SJSA1 (cell line): ENCODE measurements around the gene BMPER. TPM values are rescaled to one million over a fixed set of nuclear protein-coding genes. Genes with fewer than 3 reads are reported as not detected.

Experiments used
- DNase-seq, 2 experiments: peaks; one replicate each; pipeline ENCODE4 v3.0.0-alpha.2; 2015 to 2020; ENCODE audit warnings: low spot score in 2 of 2, low read depth in 1 of 2
- H3K27ac ChIP-seq: fragments of 250-450 bp; sonication (Bioruptor Pico); 2 replicates; pipeline ENCODE4 v1.5.1; 2020; ENCODE audit warnings: mild to moderate bottlenecking, moderate library complexity
- H3K27me3 ChIP-seq: fragments of 250-450 bp; sonication (Bioruptor Pico); replicated peaks from 2 replicates; pipeline ENCODE4 v1.5.1; 2020; ENCODE audit warnings: mild to moderate bottlenecking, moderate library complexity
- H3K36me3 ChIP-seq: fragments of 250-450 bp; sonication (Bioruptor Pico); 2 replicates; pipeline ENCODE4 v1.5.1; 2020; ENCODE audit warnings: mild to moderate bottlenecking
- H3K4me1 ChIP-seq: fragments of 250-450 bp; sonication (Bioruptor Pico); replicated peaks from 2 replicates; pipeline ENCODE4 v1.6.1; 2021; ENCODE audit warnings: mild to moderate bottlenecking
- H3K4me3 ChIP-seq: fragments of 250-450 bp; sonication (Bioruptor Pico); 2 replicates; pipeline ENCODE4 v1.5.1; 2020; ENCODE audit warnings: mild to moderate bottlenecking
- H3K9me3 ChIP-seq: fragments of 250-450 bp; sonication (Bioruptor Pico); replicated peaks from 2 replicates; pipeline ENCODE4 v1.5.1; 2020; ENCODE audit warnings: mild to moderate bottlenecking
- total RNA-seq: library from RNA; depleted of rRNA; stranded (reverse); fragments of >200 nt; shearing (Covaris generic); gene quantifications from 2 replicates; pipeline ENCODE4 v1.2.3, GENCODE V29; 2014

The BMPER gene
- total RNA-seq, 1 experiment from 2014 or later: 2.8 TPM

DNA sequence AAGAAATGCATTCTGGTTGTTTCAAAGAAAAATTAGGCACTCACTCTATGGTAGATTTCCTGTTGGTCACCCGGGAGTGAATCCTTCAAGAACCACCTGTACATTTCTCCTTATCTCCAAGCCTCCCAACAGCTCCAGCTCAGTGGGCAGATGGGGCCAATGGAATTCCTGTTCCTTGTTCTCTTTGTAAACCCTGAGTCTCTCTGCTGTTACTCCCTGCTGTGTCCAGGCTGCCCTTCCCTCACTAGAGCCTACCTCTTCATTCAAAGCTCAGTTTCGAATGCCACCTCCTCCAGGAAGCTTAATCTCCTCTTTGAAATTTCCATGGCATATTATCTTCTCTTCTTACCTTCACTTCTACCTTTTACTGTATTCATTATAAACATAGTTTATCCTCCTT is 3.5 kb upstream of the BMPER start:
- DNase-seq: no peak
- Histone ChIP-seq H3K27me3 (peaks cover 9% of the 10 kb centered on the region; the same call in 1 of the 2 replicates), H3K36me3 (no peaks in the 10 kb centered on the region), H3K4me1 (peaks cover 34% of the 10 kb centered on the region), H3K4me3 (no peak overlapping the region), H3K27ac (no peak overlapping the region), H3K9me3 (no peaks in the 10 kb centered on the region)

DNA sequence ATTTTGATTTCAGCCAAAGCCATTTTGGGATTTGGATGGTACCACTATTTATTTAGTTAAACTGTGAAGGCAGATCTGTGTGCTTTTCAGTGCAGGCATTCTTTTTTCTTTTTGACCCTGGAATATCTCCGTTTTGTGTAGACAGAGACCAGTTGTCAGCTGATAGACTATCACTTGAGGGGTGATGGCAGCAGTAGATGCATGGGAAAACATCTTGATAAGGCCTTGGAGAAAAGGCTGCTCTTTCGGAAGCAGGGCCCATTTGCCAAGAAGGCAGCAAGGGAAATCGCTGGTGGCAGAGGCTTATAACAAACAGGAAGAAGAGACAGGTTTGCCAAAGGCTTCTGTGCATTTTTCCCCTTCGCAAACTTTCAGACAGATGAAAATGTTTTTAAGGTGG is 2.6 kb upstream of the BMPER start:
- Histone ChIP-seq H3K27ac (no peak overlapping the region), H3K4me3 (no peak overlapping the region), H3K36me3 (no peaks in the 10 kb centered on the region), H3K4me1 (peaks cover 34% of the 10 kb centered on the region), H3K9me3 (no peaks in the 10 kb centered on the region), H3K27me3 (peaks cover 15% of the 10 kb centered on the region; the same call in 1 of the 2 replicates)
- DNase-seq: no peak

DNA sequence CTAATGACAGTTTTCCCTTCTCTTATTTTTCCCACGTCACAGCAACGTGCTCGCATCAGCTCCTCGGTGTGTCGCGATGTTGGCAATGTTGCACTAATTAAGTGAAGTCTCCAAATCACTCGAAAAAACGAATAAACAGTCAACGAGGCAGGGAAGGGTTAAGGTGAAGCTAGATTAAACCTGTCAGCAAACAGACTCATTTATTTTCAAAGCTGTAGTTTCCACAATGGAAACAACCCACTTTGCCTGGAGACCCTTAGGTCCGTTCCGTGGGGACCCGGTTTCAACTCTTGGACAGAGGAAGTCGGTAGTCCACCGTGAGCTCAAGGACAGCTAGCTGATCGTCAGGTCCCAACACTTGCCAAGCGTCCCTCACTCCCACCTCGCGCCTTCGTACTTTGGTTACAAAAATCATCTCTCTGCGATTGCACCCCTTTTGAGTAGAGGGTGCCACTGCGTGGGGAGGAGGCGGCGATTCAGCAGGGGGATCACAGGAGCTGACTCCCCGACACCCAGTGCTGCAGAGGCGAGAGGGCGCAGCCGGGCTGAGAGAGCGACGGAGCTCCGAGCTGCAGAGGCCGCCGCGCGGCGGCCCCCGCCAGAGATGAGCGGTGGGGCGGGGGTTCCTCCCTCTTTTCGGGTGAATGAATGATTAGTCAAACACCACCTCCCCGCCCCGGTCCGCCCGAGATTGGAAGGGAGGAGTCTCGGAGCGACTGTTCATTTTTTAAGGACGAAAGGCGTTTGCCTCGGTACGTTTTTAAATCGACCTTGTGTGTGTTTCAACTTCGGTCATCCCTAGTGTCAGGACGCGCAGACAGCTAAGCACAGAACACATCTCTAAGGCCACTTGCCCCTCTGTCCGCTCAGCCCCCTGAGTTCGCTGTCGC is 1.3 kb upstream of the BMPER start:
- peak; percentile 50 to 64 for DNase-seq
- Histone ChIP-seq H3K4me1 (peaks cover 34% of the 10 kb centered on the region), H3K4me3 (peak overlapping the region; percentile 52), H3K27ac (no peak overlapping the region), H3K9me3 (no peaks in the 10 kb centered on the region), H3K27me3 (peaks cover 20% of the 10 kb centered on the region; the same call in 1 of the 2 replicates), H3K36me3 (no peaks in the 10 kb centered on the region)

DNA sequence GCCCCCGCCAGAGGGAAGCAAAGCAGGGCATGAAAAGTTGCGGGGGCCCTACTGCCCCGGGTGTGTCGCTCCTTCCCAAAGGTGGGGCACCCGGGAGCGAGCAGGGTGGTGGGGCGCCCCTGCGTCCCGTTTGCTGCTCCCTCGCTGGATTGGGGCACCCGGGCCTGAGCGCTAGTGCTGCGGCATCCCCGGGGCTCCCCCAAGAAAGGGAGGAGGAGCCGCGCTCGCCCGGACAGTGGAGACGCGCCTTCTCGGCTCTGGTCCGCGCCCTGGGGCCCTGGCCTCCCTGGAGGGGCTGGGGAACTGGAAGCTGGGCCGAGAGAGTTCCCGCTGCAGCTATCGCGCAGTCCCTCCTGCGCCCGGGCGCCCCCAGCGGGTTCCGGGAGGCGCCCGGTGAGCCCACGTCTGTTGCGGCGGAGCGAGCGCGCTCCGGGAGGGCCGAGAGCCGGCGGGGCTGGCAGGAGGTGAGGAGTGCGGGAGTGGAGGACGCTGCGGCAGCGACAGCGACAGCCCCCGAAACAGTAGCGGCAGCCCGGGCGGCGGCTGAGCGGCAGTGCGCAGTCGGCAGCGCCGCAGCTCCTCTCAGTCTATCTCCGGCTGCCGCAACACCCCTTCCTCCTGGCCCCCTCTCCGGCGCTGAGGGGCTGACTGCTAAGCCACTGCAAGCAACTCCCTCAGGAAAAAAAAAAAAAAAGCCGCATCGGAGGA is 504 bp upstream of the BMPER start:
- Histone ChIP-seq H3K27me3 (peaks cover 22% of the 10 kb centered on the region; the same call in 1 of the 2 replicates), H3K36me3 (no peaks in the 10 kb centered on the region), H3K9me3 (no peaks in the 10 kb centered on the region), H3K4me1 (peaks cover 30% of the 10 kb centered on the region), H3K27ac (no peak overlapping the region), H3K4me3 (peak overlapping the region; percentile 52)
- DNase-seq: peak; percentile 55 to 69

DNA sequence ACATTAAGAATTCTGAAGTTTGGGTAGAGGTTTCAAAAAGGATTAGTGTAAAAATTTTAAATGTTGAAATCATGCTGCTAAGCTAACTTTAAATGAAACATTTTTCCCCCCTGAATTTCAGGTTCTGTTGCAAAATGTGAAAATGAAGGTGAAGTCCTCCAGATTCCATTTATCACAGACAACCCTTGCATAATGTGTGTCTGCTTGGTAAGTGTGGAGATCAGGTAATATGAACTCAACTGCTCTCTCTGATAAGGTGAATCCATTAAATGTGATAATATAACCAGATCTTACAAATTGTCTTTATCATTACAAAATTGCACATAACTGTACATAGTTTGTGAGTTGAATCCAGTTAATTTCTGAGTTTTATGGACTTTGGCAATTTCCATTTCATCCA is 1.4 kb downstream of the BMPER start:
- no peaks in the 10 kb centered on the region for H3K36me3 ChIP-seq
- no peak overlapping the region for H3K27ac ChIP-seq
- H3K4me3 ChIP-seq: no peak overlapping the region
- H3K27me3 ChIP-seq: peaks cover 22% of the 10 kb centered on the region; the same call in 1 of the 2 replicates
- DNase-seq: no peak
- peaks cover 18% of the 10 kb centered on the region for H3K4me1 ChIP-seq
- no peaks in the 10 kb centered on the region for H3K9me3 ChIP-seq

DNA sequence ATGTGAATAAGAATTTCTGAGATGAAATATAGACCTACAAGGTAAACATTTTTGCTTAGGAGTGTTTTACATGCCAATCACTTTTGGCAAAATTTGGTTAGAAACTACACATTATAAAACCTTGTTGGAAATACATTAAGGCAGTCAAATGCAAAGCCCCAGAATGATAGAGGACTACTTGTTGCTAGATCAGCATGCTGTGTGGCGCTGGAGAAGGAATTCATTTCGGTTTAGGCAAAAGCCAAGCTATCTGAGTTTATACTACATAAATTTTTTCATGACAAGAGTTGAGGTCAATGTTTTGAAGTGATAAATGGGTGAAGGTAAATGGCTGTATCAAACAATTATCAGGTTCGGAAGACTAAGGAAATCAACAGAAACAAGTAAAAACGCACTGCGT is 2.3 kb downstream of the BMPER start:
- no peaks in the 10 kb centered on the region for H3K36me3 ChIP-seq
- no peak overlapping the region for H3K4me3 ChIP-seq
- H3K27ac ChIP-seq: no peak overlapping the region

DNA sequence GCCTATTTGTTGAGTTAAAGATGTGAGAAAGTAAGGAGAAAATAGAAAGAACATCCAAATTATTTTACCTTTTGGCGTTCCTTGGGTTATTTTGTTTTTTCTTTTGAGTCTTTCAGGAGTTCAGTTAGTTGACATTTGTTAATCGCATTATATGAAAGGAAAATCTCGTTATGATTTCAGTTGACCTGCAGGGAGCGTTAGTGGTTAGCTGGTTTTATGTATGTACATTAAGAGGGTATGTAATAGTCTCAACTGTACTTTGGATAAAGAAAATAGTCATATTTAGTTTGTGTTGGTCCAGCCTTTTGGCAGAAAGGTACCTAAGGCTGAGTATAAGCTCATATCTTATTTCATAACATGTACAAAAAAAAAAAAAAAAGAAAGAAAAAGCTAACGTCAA is 4.0 kb downstream of the BMPER start:
- Histone ChIP-seq H3K4me3 (no peak overlapping the region), H3K4me1 (0 out of 2 replicates have a peak, but pooled peaks cover 5% of the 10 kb centered on the region), H3K27me3 (peaks cover 17% of the 10 kb centered on the region; the same call in 1 of the 2 replicates), H3K9me3 (no peaks in the 10 kb centered on the region), H3K27ac (no peak overlapping the region), H3K36me3 (no peaks in the 10 kb centered on the region)
- DNase-seq: no peak

More for the DNA sequence above, 2.3 kb downstream of the BMPER start:
- Histone ChIP-seq H3K4me1 (peaks cover 18% of the 10 kb centered on the region), H3K27me3 (peaks cover 22% of the 10 kb centered on the region; the same call in 1 of the 2 replicates), H3K9me3 (no peaks in the 10 kb centered on the region)
- no peak for DNase-seq

DNA sequence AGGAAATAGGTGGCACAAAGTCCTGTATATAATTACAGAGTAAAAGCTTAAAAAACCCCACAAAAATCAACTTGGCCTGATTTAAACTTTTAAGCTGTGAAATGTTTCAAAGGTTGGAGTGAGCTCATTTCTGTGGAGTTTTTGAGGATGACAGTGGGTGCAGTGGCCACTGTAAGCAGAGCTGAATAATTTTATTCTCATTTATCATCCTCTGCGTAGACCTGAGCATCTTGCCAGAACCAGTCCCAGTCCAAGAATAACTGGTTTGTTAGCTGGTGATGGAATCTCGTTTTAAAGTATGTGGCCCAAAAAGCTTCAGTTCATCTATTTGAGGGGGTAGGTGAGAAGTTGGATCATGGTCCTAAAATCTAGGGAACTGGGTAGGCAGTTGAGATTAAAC is 4.4 kb downstream of the BMPER start:
- no peak overlapping the region for H3K27ac ChIP-seq
- H3K4me3 ChIP-seq: no peak overlapping the region

DNA sequence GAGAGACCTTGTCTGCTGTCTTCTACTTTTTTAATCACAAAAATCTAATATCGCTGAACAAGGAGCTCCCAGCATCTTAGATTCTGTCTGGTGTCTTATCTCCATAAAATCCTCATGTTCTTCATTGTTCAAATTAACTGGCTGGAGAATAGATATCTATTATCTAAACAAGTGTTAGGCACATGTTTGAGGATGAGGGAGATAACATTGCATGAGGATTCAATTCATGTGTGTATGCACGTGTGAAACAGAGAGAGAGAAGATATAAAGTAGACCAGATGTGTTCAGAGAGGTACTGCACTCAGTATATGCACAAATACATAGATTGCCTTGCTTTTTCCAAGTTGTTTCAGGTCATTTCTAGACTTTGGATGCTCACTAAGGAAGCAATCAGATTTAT is 5.4 kb downstream of the BMPER start:
- Histone ChIP-seq H3K4me3 (no peak overlapping the region), H3K27ac (no peak overlapping the region), H3K36me3 (no peaks in the 10 kb centered on the region), H3K9me3 (no peaks in the 10 kb centered on the region), H3K4me1 (no peaks in the 10 kb centered on the region), H3K27me3 (peaks cover 17% of the 10 kb centered on the region; the same call in 1 of the 2 replicates)
- no peak for DNase-seq

More for the DNA sequence above, 4.4 kb downstream of the BMPER start:
- H3K9me3 ChIP-seq: no peaks in the 10 kb centered on the region
- DNase-seq: no peak
- peaks cover 17% of the 10 kb centered on the region; the same call in 1 of the 2 replicates for H3K27me3 ChIP-seq
- H3K4me1 ChIP-seq: 0 out of 2 replicates have a peak, but pooled peaks cover 2% of the 10 kb centered on the region
- H3K36me3 ChIP-seq: no peaks in the 10 kb centered on the region

DNA sequence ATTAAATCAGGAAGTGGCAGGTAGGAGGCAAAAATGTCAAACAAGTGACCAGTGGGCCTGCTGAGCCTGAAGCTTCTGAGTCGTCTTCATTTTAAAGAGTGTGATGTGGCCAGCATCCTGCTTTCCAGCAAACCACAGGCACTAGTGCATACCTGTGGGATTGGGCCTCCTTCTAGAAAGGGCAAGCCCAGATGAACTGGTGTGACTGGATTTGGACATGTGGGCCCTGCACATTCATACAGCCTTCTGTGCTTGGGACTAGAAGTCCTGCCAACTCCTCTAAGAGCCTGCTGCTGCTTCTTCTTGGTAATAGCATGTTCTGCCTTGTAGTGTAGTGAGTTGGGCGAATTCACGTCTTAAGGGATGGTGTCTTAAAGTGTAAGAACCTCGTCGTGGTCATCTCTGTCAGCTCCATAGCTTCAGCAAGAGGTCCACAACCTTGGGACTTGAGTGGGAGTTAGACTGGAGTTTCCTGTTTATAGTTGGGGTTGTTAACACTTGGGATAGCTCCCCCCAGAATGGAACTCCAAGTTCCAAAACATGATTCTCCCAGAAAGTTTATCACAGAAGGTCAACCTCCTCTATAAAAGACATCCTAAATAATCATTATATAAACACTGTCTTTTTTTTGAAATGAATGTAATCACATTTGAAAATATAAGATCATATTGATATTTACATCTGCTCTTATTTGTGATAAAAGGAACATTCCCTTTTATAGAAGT is 11.2 kb downstream of the BMPER start:
- Histone ChIP-seq H3K9me3 (no peaks in the 10 kb centered on the region), H3K4me1 (no peaks in the 10 kb centered on the region), H3K27me3 (no peaks in the 10 kb centered on the region), H3K36me3 (no peaks in the 10 kb centered on the region), H3K27ac (no peak overlapping the region), H3K4me3 (no peak overlapping the region)
- DNase-seq: no peak

DNA sequence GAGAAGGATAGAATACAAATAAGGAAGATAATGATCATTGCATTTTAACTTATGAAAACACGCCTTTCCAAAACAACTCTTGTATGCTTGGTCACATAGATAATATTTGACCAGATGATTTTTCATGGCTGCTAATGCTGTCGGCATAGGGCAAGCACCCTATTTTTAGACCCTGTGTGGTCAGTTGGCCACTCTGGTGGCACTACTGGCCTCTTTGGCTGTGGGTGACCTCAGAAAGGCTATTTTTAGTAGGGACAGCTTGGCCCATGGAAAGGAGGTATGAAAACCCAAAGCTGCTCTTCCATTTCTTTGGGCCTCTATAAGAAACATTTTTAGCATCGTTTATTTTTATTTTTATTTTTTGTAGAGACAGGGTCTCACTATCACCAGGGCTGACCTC is 12.3 kb downstream of the BMPER start:
- Histone ChIP-seq H3K36me3 (no peaks in the 10 kb centered on the region), H3K4me1 (no peaks in the 10 kb centered on the region), H3K27me3 (no peaks in the 10 kb centered on the region), H3K9me3 (no peaks in the 10 kb centered on the region), H3K27ac (no peak overlapping the region), H3K4me3 (no peak overlapping the region)
- no peak for DNase-seq

DNA sequence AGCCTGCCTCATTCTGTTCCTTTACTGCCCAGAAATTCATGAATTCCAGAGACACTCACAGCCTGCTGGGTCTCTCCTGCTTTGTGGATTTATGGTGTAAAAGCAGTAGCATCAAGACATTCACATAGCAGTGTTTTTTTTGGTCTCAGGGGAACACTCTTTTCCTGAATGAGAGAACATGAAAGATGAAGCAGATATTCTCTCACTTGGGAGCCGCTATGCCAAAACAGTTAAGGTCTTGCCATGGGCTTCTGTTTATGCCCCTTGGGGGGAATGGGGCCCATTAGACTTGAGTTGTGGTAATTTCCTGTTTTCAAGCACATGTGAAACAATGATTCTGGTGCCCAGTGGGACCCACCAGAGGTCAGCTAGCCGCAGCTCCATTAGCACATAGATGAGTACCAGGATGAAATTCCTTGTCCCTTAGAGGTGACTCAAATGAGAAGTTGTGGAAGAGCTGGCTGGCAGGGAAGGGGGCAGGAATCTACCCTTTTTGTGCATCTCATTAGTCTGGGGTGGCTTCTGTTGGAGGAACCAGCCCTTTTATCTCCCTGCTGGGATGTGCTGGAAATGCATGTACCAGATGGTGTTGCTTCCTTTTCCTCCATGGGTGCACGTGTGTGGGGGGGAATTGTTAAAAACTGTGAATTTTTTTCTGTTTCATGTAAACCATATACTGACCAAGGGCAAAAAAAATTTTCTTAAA is 13.3 kb downstream of the BMPER start:
- H3K4me3 ChIP-seq: no peak overlapping the region
- H3K4me1 ChIP-seq: no peaks in the 10 kb centered on the region
- H3K36me3 ChIP-seq: no peaks in the 10 kb centered on the region
- H3K27ac ChIP-seq: no peak overlapping the region
- H3K27me3 ChIP-seq: no peaks in the 10 kb centered on the region
- no peak for DNase-seq
- H3K9me3 ChIP-seq: no peaks in the 10 kb centered on the region

DNA sequence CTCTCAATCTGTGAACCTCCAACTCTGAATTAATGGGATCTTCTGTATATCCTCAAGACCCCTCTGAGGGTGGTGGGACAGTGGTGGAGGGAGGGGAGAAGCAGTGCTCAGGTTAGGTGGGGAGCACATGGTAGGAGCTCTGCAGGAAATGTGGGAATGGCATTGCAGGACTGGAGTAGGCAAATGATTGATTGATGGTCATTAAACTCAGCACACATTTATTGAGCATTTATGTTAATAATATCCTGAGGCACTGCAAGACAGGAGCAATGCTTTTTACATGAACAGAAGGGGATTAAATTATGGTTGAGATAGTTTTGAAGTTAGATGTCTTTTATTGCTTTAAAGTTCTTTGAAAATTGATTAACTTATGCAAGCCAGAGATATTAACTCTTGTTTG is 14.1 kb downstream of the BMPER start:
- DNase-seq: no peak
- Histone ChIP-seq H3K36me3 (no peaks in the 10 kb centered on the region), H3K9me3 (no peaks in the 10 kb centered on the region), H3K4me1 (no peaks in the 10 kb centered on the region), H3K27ac (no peak overlapping the region), H3K27me3 (no peaks in the 10 kb centered on the region), H3K4me3 (no peak overlapping the region)
